BE2C (cell line): ENCODE results near the gene WDR45B.

ENCODE experiments used
- DNase-seq: peaks from one replicate; pipeline ENCODE4 v3.0.0-alpha.2; 2020
- H3K27me3 ChIP-seq: fragments of 250-450 bp; sonication (Bioruptor Pico); 2 replicates; pipeline ENCODE4 v1.5.1; 2020; ENCODE audit warnings: mild to moderate bottlenecking
- H3K36me3 ChIP-seq: fragments of 250-450 bp; sonication (Bioruptor Pico); 2 replicates; pipeline ENCODE4 v1.5.1; 2020; ENCODE audit warnings: mild to moderate bottlenecking
- H3K4me1 ChIP-seq: fragments of 250-450 bp; sonication (Bioruptor Pico); 2 replicates; pipeline ENCODE4 v1.5.1; 2020
- H3K4me3 ChIP-seq: 2 replicates; pipeline ENCODE4 v1.5.1; 2011; ENCODE audit warnings: low read depth, low read length
- H3K9me3 ChIP-seq: fragments of 250-450 bp; sonication (Bioruptor Pico); 2 replicates; pipeline ENCODE4 v1.5.1; 2020
- TF ChIP-seq, protein P1 (sequence below): IDR thresholded peaks from 2 replicates; pipeline ENCODE4 v1.5.1; 2012; ENCODE audit warnings: mild to moderate bottlenecking, low read depth, low read length

The WDR45B gene

GRCh38 chr17:82653651-82654528 is 5.6 kb upstream of the WDR45B start:
- H3K4me3 ChIP-seq, result no peak overlapping the region
- TF ChIP-seq, protein P1, sequence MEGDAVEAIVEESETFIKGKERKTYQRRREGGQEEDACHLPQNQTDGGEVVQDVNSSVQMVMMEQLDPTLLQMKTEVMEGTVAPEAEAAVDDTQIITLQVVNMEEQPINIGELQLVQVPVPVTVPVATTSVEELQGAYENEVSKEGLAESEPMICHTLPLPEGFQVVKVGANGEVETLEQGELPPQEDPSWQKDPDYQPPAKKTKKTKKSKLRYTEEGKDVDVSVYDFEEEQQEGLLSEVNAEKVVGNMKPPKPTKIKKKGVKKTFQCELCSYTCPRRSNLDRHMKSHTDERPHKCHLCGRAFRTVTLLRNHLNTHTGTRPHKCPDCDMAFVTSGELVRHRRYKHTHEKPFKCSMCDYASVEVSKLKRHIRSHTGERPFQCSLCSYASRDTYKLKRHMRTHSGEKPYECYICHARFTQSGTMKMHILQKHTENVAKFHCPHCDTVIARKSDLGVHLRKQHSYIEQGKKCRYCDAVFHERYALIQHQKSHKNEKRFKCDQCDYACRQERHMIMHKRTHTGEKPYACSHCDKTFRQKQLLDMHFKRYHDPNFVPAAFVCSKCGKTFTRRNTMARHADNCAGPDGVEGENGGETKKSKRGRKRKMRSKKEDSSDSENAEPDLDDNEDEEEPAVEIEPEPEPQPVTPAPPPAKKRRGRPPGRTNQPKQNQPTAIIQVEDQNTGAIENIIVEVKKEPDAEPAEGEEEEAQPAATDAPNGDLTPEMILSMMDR, result no peak
- H3K9me3 ChIP-seq, result no peaks in the 10 kb centered on the region
- no peaks in the 10 kb centered on the region for H3K4me1 ChIP-seq
- no peaks in the 10 kb centered on the region; the same call in 1 of the 2 replicates for H3K36me3 ChIP-seq
- H3K27me3 ChIP-seq, result no peaks in the 10 kb centered on the region
- no peak for DNase-seq

DNA sequence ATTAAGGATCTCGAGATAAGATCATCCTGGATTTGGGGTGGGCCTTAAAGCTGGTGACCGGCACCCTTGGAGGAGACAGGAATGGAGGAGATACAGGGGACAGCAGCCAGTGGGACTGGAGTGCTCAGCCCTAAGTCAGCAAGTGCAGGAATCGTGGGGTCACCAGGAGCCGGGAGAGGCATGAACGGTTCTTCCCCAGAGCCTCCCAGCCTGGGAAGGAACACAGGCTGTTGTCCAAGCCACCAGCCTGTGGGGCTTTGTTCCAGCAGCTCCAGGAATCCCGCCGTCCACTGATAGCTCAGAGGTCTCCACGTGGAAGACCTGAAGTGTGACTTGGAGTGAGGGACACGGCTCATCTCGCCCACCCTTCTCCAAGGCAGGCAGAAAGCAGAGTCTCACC is 2.5 kb upstream of the WDR45B start:
- no peaks in the 10 kb centered on the region for H3K27me3 ChIP-seq
- peaks cover 4% of the 10 kb centered on the region; the same call in 1 of the 2 replicates for H3K4me1 ChIP-seq
- TF ChIP-seq, protein P1, result no peak
- no peaks in the 10 kb centered on the region for H3K9me3 ChIP-seq
- DNase-seq, result no peak
- H3K36me3 ChIP-seq, result no peaks in the 10 kb centered on the region; the same call in 1 of the 2 replicates
- H3K4me3 ChIP-seq, result no peak overlapping the region

GRCh38 chr17:82649501-82650261 is 1.4 kb upstream of the WDR45B start:
- Histone ChIP-seq H3K4me1 (peaks cover 4% of the 10 kb centered on the region; the same call in 1 of the 2 replicates), H3K27me3 (no peaks in the 10 kb centered on the region), H3K36me3 (peaks cover 2% of the 10 kb centered on the region), H3K9me3 (no peaks in the 10 kb centered on the region), H3K4me3 (no peak overlapping the region)
- DNase-seq, result no peak
- TF ChIP-seq, protein P1, result no peak

GRCh38 chr17:82648742-82649331 is 593 bp upstream of the WDR45B start:
- Histone ChIP-seq H3K4me3 (peak overlapping the region; percentile 39), H3K27me3 (no peaks in the 10 kb centered on the region), H3K36me3 (peaks cover 11% of the 10 kb centered on the region), H3K9me3 (no peaks in the 10 kb centered on the region), H3K4me1 (peaks cover 4% of the 10 kb centered on the region; the same call in 1 of the 2 replicates)
- peak; percentile 73 for DNase-seq
- TF ChIP-seq, protein P1, result no peak

DNA sequence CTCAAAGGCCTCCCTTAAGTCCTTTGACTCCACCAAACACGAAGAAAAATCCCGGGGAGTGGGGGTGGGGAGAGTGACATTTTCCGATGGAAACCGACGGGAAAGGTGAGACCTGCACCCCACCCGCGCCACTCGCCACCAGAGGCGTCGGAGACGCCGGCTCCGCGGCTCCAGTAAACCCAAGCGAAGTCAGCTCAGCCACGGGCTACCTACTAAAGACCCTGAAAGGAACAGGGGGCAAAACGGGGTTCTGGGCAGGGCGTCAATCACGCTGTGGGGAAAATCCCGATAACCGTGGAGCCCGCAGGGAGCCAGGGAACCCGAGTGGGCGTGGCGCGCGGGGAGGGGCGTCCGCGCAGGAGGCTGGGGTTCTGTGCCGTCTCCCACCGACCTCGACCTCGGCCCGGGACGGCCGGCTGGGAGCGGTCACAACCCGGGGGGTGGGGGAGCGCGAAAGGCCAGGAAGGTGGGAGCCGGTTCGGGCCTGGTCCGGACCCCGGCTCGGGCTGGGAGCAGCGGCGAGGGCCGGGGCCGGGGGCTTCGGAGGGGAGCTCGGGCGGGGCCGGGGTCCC is 565 bp downstream of the WDR45B start:
- no peaks in the 10 kb centered on the region for H3K27me3 ChIP-seq
- peak; percentile 38 for DNase-seq
- peaks cover 4% of the 10 kb centered on the region; the same call in 1 of the 2 replicates for H3K4me1 ChIP-seq
- H3K36me3 ChIP-seq, result peaks cover 22% of the 10 kb centered on the region
- no peaks in the 10 kb centered on the region for H3K9me3 ChIP-seq
- H3K4me3 ChIP-seq, result peak overlapping the region; percentile 97
- TF ChIP-seq, protein P1, result no peak; the same call in 1 of the 2 replicates
